GM21825 (cell line): Measurements from ENCODE around the gene GBA3.

Experiments
- ATAC-seq: cut with Tn5 transposase; IDR thresholded peaks from one replicate; pipeline ENCODE4 v1.9.1; 2021; ENCODE audit warnings: mild to moderate bottlenecking, moderate library complexity; ENCODE audit not compliant: unreplicated experiment

Gene GBA3

DNA sequence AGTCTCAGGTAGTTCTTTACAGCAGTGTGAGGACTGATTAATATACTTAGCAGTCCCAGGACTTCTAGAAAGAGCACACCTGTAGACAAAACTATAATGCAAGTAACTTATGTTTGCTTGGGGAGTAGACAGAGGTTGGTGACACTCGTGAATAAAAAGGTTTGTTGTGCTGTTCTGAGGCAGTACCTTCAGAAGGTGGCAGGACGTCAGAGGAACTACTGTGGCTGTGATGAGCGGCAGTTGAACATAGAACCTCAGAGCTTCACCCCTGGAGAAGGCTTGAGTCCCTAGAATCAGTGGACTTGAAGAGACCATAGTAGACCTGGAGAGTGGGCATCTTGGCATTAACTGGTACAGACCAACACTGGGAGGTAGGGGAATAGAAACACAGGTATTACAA is 3.3 kb upstream of the GBA3 start:
- no peak for ATAC-seq

DNA sequence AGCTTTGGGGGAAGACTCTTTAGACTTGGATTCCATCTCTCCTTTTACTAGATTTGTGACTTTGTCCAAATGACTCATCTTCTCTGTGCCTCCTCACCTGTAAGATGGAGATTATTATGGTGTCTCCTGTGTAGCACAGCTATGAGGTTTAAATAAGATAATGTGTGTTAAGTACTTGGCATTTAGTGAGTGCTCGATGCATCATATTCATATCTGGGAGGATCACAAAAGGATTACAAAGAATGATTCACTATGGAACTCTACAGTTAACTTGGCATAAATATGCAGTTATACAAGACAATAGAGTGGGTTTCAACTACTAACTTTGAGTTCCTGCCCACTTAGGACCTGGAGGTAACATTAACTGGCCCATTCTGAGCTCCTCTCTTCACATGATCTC is 2.3 kb downstream of the GBA3 start:
- no peak for ATAC-seq

- ATAC-seq, result no peak
Measured at GRCh38 chr4:22695917-22696316, 3.2 kb downstream of the GBA3 start.

DNA sequence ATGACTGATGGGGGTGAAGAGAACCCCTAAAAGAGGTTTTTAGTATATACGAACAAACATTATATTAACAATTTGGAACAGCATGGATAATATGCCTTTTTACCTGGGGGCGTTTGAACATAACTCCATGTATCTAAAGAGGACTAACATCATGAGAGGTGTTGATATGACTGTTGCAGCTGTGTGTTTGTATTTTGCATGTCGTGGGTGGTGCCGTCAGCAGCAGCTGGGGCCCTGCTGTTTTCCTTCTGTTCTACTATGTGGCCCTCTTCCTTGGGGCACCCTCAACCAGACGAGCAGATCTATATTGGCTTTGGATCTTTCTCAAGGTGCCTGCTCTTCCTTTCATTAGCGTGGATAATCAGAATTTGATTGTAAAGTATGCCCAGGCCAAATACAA is 11.2 kb downstream of the GBA3 start:
- no peak for ATAC-seq

DNA sequence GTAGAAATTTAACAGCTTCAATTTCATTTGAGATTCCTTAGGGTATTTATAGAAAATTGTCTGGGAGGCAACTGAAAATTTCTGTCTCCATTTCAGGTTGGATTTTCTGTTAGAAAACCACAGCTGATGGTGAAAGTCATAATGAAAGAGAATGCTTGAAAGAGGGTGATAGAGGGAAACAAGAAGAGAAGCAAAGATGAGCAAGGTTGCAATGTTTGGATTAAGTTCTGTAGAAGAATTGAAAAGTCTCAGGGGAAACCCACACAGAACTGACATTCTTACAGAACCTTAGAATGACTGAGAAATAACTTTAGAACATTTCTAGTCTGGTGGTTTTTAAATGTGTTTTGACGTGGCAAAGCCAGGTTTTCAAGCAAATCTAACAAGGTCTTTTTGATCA is 14.7 kb downstream of the GBA3 start:
- ATAC-seq, result no peak

DNA sequence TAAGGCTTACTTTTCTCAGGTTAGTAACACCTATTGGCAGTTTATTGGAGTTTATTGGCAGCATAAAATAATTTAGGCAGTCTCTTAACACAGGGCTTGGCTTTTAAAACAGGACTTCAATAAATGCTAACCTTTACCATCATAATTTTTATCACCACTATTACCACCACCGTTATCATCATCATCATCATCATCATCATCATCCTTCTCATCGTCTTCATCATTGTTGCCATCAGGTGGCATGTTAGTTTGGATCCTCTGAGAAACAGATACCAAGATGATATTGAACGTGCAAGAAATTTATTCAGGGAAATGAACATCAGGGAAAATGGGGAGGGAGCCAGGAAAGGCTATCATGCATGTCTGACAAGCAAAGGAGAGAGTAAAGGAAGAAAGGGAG is 16.2 kb downstream of the GBA3 start:
- no peak for ATAC-seq

- no peak for ATAC-seq
Measured at GRCh38 chr4:22712105-22712504, 19.4 kb downstream of the GBA3 start.

GRCh38 chr4:22712529-22712928 is 19.8 kb downstream of the GBA3 start:
- ATAC-seq, result no peak

DNA sequence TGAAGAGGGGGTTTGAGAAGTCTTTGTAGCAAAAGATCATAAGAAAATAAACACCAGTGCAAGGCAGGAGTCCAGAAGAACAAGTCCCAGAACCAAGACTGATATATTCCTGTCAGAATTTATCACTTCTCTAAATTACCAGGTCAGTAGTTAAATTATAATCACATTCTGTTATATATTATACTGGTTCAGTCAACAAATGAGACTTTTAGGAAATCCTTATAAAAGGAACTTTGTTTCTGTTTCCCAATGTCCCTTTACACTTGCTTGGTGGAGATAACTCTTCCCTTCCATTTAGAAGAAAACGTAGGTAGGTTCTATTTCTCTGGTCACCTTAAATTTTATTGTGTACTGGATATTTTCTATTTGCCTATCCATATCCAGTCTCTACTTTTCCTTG is 21.1 kb downstream of the GBA3 start:
- ATAC-seq, result no peak

DNA sequence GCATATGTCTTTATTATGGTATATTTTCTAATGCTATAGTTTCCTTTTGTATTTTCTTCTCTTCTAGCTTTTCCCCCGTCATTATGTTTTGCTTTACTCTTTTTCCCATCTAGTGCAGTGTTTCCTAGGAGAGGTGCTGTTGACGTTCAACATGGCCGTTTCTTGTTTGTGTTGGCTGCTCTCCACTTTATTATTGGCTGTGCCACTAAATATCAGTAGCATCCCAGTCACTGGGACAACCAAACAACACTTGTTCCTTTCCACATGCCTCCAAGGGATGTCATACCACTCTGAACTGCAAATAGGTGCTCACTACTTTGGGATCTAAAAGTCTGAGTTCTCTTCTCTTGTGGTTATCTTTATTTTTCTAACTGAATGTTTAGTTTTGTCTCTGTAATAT is 26.5 kb downstream of the GBA3 start:
- no peak for ATAC-seq

- ATAC-seq, result no peak
Measured at GRCh38 chr4:22720091-22720490, 27.4 kb downstream of the GBA3 start.

DNA sequence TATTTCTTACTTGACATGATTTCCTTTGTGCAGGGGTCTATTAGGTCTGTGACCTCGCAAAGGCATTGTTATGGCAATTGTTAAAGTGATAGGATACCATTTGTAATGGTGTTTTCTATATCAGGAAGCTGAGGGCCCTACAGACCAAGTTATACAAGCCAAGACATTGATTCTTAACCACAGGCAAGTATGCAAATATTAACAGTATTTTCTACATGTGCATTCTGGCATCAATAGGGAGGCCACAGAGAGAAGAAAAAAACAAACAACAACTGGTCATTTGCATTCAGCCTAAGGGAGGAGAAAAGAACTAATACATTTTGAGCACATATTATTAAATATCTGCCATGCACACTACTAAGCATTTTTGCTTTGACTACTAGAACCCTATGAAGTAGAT is 28.5 kb downstream of the GBA3 start:
- ATAC-seq, result no peak

DNA sequence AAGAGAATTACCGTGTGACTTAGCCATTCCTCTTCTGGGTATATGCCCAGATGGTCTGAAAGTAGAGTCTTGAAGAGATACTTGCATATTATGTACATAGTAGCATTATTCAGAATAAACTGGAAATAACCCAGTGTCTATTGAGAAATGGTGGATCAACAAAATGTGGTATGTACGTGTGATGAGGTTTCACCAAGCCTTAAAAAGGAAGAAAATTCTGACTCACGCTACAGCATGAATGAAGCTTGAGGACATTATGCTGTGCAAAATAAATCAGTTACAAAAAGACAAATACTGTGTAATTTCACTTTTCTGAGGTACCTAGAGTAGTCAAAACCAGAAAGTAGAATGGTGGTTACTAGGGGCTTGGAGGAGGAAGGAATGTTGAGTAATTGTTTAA is 37.3 kb downstream of the GBA3 start:
- no peak for ATAC-seq

DNA sequence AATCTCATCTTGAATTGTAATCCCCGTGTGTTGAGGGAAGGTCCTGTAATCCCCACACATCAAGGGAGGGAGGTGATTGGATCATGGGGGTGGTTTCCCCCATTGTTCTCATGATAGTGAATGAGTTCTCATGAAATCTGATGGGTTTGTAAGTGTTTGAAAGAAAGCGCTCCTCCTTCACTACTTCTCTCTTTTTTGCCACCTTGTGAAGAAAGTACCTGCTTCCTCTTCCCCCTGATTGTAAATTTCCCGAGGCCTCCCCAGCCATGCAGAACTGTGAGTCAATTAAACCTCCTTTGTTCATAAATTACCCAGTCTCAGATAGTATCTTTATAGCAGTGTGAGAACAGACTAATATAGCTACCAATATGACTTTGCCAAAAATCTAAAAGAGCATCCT is 41.1 kb downstream of the GBA3 start:
- ATAC-seq, result no peak

DNA sequence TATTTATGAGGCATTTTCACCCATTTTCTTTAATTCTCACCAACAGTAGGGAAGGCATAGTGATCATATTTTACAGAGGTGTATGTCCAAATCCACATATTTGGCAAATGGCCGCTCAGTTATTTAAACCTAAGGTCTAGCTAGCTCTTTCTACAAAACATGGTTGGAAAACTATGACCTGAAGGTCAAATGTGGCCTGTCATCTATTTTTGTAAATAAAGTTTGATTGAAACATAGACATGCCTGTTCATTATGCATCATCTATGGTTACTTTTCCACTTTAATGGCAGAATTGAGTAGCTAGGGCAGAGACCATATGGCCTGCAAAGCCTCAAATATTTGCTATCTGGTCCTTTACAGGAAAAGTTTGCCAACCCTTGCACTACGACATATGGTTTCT is 44.2 kb downstream of the GBA3 start:
- ATAC-seq, result no peak

DNA sequence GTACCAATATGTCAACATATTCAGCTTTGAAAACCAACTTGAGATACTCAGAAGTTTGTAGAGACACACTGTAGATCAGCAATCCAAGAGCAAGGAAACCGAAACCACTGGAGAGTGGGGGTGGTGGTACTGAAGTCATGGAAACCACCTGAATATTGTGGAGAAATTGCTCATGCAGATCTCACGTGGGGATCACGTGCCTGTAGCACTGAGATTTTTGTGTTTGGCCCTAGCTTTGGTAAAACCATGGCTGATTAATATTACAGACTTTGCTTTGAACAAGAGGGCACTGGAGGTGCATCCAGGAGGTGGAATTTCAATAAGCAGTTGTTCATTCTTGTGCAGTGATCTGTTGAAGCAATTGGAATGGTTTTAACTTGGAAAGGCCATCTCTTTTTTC is 47.2 kb downstream of the GBA3 start:
- no peak for ATAC-seq

- ATAC-seq, result no peak
Measured at GRCh38 chr4:22741744-22742143, 49.0 kb downstream of the GBA3 start.

GRCh38 chr4:22743290-22743689 is 50.6 kb downstream of the GBA3 start:
- no peak for ATAC-seq

DNA sequence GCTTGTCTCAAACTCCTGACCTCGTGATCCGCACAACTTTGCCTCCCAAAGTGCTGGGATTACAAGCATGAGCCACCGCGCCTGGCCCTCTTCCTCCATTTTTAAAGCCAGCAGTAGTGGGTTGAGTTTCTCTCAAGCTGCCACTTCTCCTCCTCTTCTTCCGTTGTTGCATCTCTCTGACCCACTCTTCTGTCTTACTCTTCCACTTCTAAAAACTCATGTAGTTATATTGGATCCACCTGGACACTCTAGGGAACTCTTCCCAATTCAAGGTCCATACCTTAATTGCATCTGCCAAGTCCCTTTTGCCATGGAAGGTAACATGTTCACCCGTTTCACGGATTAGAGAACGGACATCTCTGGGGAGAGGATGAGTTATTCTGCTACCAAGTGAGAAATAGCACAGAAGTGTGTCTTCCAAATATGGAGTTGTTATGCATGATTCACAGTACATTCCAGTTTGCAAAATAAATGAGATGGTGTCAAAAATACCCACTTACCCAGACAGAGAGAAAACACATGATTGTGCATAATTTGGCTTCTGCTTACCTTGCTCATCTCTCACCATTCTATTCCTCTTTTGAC is 51.8 kb downstream of the GBA3 start:
- no peak for ATAC-seq

DNA sequence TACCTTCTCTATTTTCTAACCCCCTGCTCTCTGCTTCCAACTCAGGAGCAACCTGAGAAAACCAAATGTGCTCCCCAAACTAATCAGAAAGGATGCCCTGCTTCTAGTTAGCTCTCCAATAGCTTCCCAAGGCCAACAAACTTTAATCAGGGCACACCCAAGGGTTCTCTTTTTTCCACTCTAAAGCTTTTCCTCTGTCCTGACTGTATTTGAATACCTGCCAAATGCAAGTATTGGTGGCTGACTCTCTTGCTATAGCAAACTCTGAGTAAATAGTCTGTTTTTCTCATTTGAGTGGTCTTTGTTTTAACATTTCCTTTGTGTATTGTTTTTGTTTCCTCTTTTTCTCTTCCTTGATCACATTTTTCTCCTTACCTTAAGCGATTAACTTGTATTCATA is 52.5 kb downstream of the GBA3 start:
- no peak for ATAC-seq

- ATAC-seq, result no peak
Measured at GRCh38 chr4:22754116-22754515, 61.4 kb downstream of the GBA3 start.

GRCh38 chr4:22762548-22762947 is 69.8 kb downstream of the GBA3 start:
- ATAC-seq, result no peak

DNA sequence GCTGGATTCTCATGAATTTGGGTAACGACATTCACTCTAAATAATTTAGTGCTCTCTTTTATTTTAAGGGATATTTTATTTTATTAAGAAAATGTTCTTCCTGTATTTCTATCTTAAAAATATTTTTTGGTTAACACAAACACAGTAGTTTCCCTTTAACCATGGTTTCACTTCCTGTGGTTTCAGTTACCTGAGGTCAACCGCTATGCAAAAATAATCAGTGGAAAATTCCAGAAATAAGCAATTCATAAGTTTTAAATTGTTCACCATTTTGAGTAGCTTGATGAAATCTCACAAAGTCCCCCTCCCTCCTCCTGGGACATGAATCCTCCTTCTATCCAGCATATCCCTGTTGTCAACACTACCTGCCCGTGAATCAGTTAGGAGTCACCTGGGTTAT is 71.4 kb downstream of the GBA3 start:
- ATAC-seq, result no peak

GRCh38 chr4:22766068-22766467 is 73.3 kb downstream of the GBA3 start:
- no peak for ATAC-seq
